Epithelial cell of proximal tubule (primary cell): ENCODE results near the gene LHX5. TPM values are rescaled to one million over a fixed set of nuclear protein-coding genes. Genes with fewer than 3 reads are reported as not detected.
A peak's percentile ranks its signal among the peaks of the same experiment; 100 is the strongest.

ENCODE experiments used
- DNase-seq: peaks from one replicate; pipeline ENCODE4 v3.0.0-alpha.2; 2011; ENCODE audit warnings: low read depth
- H3K4me3 ChIP-seq: 2 replicates; pipeline ENCODE4 v1.5.1; 2011; ENCODE audit warnings: low read depth, mild to moderate bottlenecking, low read length
- CTCF ChIP-seq: conservative IDR thresholded peaks from 2 replicates; pipeline ENCODE4 v1.5.1; 2012; ENCODE audit warnings: low read depth, mild to moderate bottlenecking, low read length
- total RNA-seq: library from RNA; depleted of rRNA; stranded (reverse); fragments of >200 nt; gene quantifications from 2 replicates; pipeline ENCODE4 v1.2.3, GENCODE V29; 2015

The LHX5 gene
- total RNA-seq, 1 donor from 2014 or later: 0.06 TPM

GRCh38 chr12:113440336-113440735, 31.3 kb downstream of the LHX5 start:
- TF ChIP-seq CTCF: no peak
- DNase-seq: no peak
- no peak overlapping the region for H3K4me3 ChIP-seq

GRCh38 chr12:113439606-113440030, 32.1 kb downstream of the LHX5 start:
- H3K4me3 ChIP-seq: no peak overlapping the region
- DNase-seq: no peak
- peak; percentile 77 for TF ChIP-seq CTCF

GRCh38 chr12:113439301-113439597, 32.4 kb downstream of the LHX5 start:
- no peak overlapping the region for H3K4me3 ChIP-seq
- DNase-seq: no peak
- no peak for TF ChIP-seq CTCF

GRCh38 chr12:113438523-113439300, 33.0 kb downstream of the LHX5 start:
- TF ChIP-seq CTCF: no peak
- no peak for DNase-seq
- H3K4me3 ChIP-seq: no peak overlapping the region

GRCh38 chr12:113437729-113438100, 34.0 kb downstream of the LHX5 start:
- DNase-seq: no peak
- H3K4me3 ChIP-seq: no peak overlapping the region
- no peak for TF ChIP-seq CTCF

- no peak for DNase-seq
- H3K4me3 ChIP-seq: no peak overlapping the region
- TF ChIP-seq CTCF: no peak
Measured at GRCh38 chr12:113436993-113437728, 34.5 kb downstream of the LHX5 start.
